Endothelial cell of umbilical vein (primary cell): ENCODE data around the gene ANP32A.

ENCODE experiments used
- CTCF ChIP-seq, 2 donors: IDR thresholded peaks; 1 replicate in 1 of 2; 2 replicates in 1 of 2; pipeline ENCODE4 v1.5.1; 2011; ENCODE audit warnings: low read length in 2 of 2, mild to moderate bottlenecking in 2 of 2, moderate library complexity in 2 of 2, control low read depth in 1 of 2, inconsistent platforms in 1 of 2, low read depth in 1 of 2; ENCODE audit not compliant: insufficient read depth in 1 of 2; ENCODE audit errors: extremely low read depth in 1 of 2
- EZH2 ChIP-seq: IDR thresholded peaks from 2 replicates; pipeline ENCODE4 v1.6.1; 2012; ENCODE audit warnings: borderline replicate concordance, low read depth, mild to moderate bottlenecking, moderate library complexity, low read length, inconsistent platforms; ENCODE audit not compliant: severe bottlenecking
- MAX ChIP-seq: IDR thresholded peaks from 2 replicates; pipeline ENCODE4 v1.6.1; 2011; ENCODE audit not compliant: insufficient read depth, insufficient read length
- MYC ChIP-seq: IDR thresholded peaks from one replicate; pipeline ENCODE4 v1.6.1; 2011; ENCODE audit warnings: mild to moderate bottlenecking, low read depth, low read length
- POLR2AphosphoS5 ChIP-seq: IDR thresholded peaks from 2 replicates; pipeline ENCODE4 v1.6.1; 2012; ENCODE audit warnings: low read depth, mild to moderate bottlenecking, control low read depth, low read length, moderate library complexity; ENCODE audit not compliant: insufficient read depth

GRCh38 chr15:68852461-68852860, 31.8 kb upstream of the ANP32A start:
- TF ChIP-seq CTCF (IDR thresholded peaks at IDR 0.05; ENCODE audit: extremely low read depth in 1 of 2, insufficient read depth in 1 of 2, low read depth in 1 of 2, low read length in 2 of 2) = no peak
- TF ChIP-seq EZH2 = no peak
- TF ChIP-seq POLR2AphosphoS5 = no peak
- TF ChIP-seq MAX = no peak
- TF ChIP-seq MYC = no peak
